ENCODE measurements around the gene ARPC1B. TPM values are rescaled to one million over a fixed set of nuclear protein-coding genes. Genes with fewer than 3 reads are reported as not detected.
A peak's percentile ranks its signal among the peaks of the same experiment; 100 is the strongest.
"Not testable (repeated sequence)": the region's sequence is repeated elsewhere in the genome, so short reads cannot be mapped to it uniquely, and the experiment has no call there.

The ARPC1B gene
- total RNA-seq, 2 donors from 2014 or later, result 60.0 to 131 TPM

DNA sequence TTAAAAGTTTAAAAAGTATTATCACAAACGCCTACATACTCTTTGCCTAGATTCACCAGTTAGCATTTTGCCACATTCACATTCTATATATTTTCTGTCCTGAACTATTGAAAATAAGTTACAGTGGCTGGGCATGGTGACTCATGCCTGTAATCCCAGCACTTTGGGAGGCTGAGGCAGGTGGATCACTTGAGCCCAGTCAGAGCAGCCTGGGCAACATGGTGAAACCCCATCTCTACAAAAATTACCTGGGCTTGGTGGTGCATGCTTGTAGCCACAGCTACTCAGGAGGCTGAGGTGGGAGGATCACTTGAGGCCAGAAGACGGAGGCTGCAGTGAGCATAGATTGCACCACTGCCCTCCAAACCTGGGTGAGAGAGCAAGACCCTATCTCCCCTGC lies 43.5 kb upstream of the ARPC1B start:
- Histone ChIP-seq H3K4me1 (peaks cover 31% of the 10 kb centered on the region), H3K27ac (peak overlapping the region in 1 of 4 donors; percentile 68), H3K9me3 (no peaks in the 10 kb centered on the region), H3K27me3 (no peaks in the 10 kb centered on the region), H3K36me3 (replicated peaks in 1 of 2; ENCODE audit: insufficient read depth in 1 of 2, low read depth in 2 of 2) (peaks cover 0 to 11% of the 10 kb centered on the region in 2 donors), H3K4me3 (no peak overlapping the region)
- TF ChIP-seq, protein P1, sequence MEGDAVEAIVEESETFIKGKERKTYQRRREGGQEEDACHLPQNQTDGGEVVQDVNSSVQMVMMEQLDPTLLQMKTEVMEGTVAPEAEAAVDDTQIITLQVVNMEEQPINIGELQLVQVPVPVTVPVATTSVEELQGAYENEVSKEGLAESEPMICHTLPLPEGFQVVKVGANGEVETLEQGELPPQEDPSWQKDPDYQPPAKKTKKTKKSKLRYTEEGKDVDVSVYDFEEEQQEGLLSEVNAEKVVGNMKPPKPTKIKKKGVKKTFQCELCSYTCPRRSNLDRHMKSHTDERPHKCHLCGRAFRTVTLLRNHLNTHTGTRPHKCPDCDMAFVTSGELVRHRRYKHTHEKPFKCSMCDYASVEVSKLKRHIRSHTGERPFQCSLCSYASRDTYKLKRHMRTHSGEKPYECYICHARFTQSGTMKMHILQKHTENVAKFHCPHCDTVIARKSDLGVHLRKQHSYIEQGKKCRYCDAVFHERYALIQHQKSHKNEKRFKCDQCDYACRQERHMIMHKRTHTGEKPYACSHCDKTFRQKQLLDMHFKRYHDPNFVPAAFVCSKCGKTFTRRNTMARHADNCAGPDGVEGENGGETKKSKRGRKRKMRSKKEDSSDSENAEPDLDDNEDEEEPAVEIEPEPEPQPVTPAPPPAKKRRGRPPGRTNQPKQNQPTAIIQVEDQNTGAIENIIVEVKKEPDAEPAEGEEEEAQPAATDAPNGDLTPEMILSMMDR (IDR thresholded peaks at IDR 0.05), result no peak
- no peak for TF ChIP-seq POLR2A (IDR thresholded peaks at IDR 0.05)
- ATAC-seq (no peak), DNase-seq (no peak)
- intact Hi-C loops (cut with DNase I), result no loop called here
- 80 to 83% methylated on average over 1 to 2 of the region's 2 CpGs for WGBS, 2 donors

DNA sequence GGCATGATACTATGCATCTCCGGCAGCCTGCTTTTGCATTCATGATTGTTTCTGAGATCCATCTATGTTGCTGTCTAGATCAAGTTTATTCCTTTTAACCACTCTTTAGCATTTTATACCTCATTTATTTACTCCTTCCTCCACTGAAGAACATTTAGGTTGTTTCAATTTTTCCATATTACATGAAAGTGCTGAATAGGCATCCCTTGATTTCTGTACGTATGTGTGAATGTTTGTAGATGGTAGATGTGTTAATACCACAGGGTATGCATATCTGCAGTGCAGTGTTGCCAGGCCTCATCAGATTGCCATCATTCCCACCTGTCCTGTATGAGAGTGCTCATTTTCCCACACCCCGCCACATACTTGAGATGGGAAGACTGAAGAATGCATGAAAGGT lies 34.9 kb upstream of the ARPC1B start:
- 91 to 93% methylated on average over 3 of the region's 3 CpGs for WGBS, 2 donors
- H3K9me3 ChIP-seq, result no peaks in the 10 kb centered on the region
- intact Hi-C loops (cut with DNase I), result no loop called here
- H3K27me3 ChIP-seq, result no peaks in the 10 kb centered on the region
- no peak for DNase-seq
- no peak overlapping the region for H3K4me3 ChIP-seq
- H3K4me1 ChIP-seq, result no peaks in the 10 kb centered on the region
- TF ChIP-seq, protein P1 (IDR thresholded peaks at IDR 0.05), result no peak
- no peak for TF ChIP-seq POLR2A (IDR thresholded peaks at IDR 0.05)
- no peak for ATAC-seq
- H3K36me3 ChIP-seq (replicated peaks in 1 of 2; ENCODE audit: insufficient read depth in 1 of 2, low read depth in 2 of 2), result peaks cover 0 to 38% of the 10 kb centered on the region in 2 donors
- H3K27ac ChIP-seq, result no peak overlapping the region

- Histone ChIP-seq H3K27ac (no peak overlapping the region), H3K9me3 (no peaks in the 10 kb centered on the region), H3K4me1 (no peaks in the 10 kb centered on the region), H3K36me3 (replicated peaks in 1 of 2; ENCODE audit: insufficient read depth in 1 of 2, low read depth in 2 of 2) (peaks cover 0 to 35% of the 10 kb centered on the region in 2 donors), H3K27me3 (no peaks in the 10 kb centered on the region), H3K4me3 (no peak overlapping the region)
- ATAC-seq (no peak), DNase-seq (no peak)
- WGBS, 2 donors, result 86 to 99% methylated on average over 3 of the region's 3 CpGs
- intact Hi-C loops (cut with DNase I), result no loop called here
- TF ChIP-seq POLR2A (IDR thresholded peaks at IDR 0.05), result no peak
- TF ChIP-seq, protein P1 (IDR thresholded peaks at IDR 0.05), result no peak
These were observed 33.9 kb upstream of the ARPC1B start for GRCh38 chr7:99340659-99341058.

- Histone ChIP-seq H3K4me3 (no peak overlapping the region), H3K27me3 (no peaks in the 10 kb centered on the region), H3K9me3 (no peaks in the 10 kb centered on the region), H3K4me1 (no peaks in the 10 kb centered on the region), H3K36me3 (replicated peaks in 1 of 2; ENCODE audit: insufficient read depth in 1 of 2, low read depth in 2 of 2) (peaks cover 0 to 35% of the 10 kb centered on the region in 2 donors), H3K27ac (no peak overlapping the region)
- no peak for ATAC-seq
- no peak for TF ChIP-seq POLR2A (IDR thresholded peaks at IDR 0.05)
- TF ChIP-seq, protein P1 (IDR thresholded peaks at IDR 0.05), result no peak
- DNase-seq, result no peak
- intact Hi-C loops (cut with DNase I), result no loop called here
- 92 to 93% methylated on average over 10 to 13 of the region's 13 CpGs for WGBS, 2 donors
These were observed 30.4 kb upstream of the ARPC1B start for GRCh38 chr7:99344061-99344647.

GRCh38 chr7:99350641-99351040 lies 23.9 kb upstream of the ARPC1B start:
- H3K9me3 ChIP-seq; H3K4me1 ChIP-seq; H3K4me3 ChIP-seq; H3K27me3 ChIP-seq; intact Hi-C loops (cut with DNase I); H3K27ac ChIP-seq; ATAC-seq; DNase-seq: not testable (repeated sequence)
- 92 to 100% methylated on average over 3 of the region's 3 CpGs for WGBS, 2 donors
- peaks cover 16 to 38% of the 10 kb centered on the region in 2 donors for H3K36me3 ChIP-seq (replicated peaks in 1 of 2; ENCODE audit: insufficient read depth in 1 of 2, low read depth in 2 of 2)

Measured in body of pancreas (tissue), 4 donors.